D721Med (cell line): ENCODE data around the gene DIP2C.

Source experiments
- DNase-seq: peaks from one replicate; pipeline ENCODE4 v3.0.0; 2011; ENCODE audit warnings: low spot score; ENCODE audit not compliant: insufficient read length
- FAIRE-seq: peaks from 2 replicates; lab custom pipeline; 2011; peaks lifted over from hg19 to GRCh38; lab: Jason Lieb, UNC
- CTCF ChIP-seq: IDR thresholded peaks from 2 replicates; pipeline ENCODE4 v1.5.1; 2012; ENCODE audit warnings: mild to moderate bottlenecking, control low read depth; ENCODE audit not compliant: insufficient read depth; ENCODE audit errors: missing control alignments

The DIP2C gene

GRCh38 chr10:561721-562120 lies 127.7 kb downstream of the DIP2C start:
- no peak for FAIRE-seq
- DNase-seq = no peak
- no peak for TF ChIP-seq CTCF

- DNase-seq (no peak), FAIRE-seq (no peak)
- no peak for TF ChIP-seq CTCF
Observed at GRCh38 chr10:560314-560992, 129.0 kb downstream of the DIP2C start.

- no peak for DNase-seq
- FAIRE-seq = no peak
- TF ChIP-seq CTCF = no peak
Observed at GRCh38 chr10:559767-560047, 129.8 kb downstream of the DIP2C start.

GRCh38 chr10:558891-559766 lies 130.3 kb downstream of the DIP2C start:
- no peak for TF ChIP-seq CTCF
- FAIRE-seq (no peak), DNase-seq (no peak)

- DNase-seq (no peak), FAIRE-seq (no peak)
- no peak for TF ChIP-seq CTCF
Observed at GRCh38 chr10:558364-558763, 131.1 kb downstream of the DIP2C start.

- DNase-seq (no peak), FAIRE-seq (no peak)
- no peak for TF ChIP-seq CTCF
Observed at GRCh38 chr10:557792-558328, 131.6 kb downstream of the DIP2C start.
